ENCODE data around the gene MYH1. TPM values are rescaled to one million over a fixed set of nuclear protein-coding genes. Genes with fewer than 3 reads are reported as not detected.

MYH1 gene
- polyA plus RNA-seq, 3 donors = 0.03 to 0.06 (median 0.06) TPM

DNA sequence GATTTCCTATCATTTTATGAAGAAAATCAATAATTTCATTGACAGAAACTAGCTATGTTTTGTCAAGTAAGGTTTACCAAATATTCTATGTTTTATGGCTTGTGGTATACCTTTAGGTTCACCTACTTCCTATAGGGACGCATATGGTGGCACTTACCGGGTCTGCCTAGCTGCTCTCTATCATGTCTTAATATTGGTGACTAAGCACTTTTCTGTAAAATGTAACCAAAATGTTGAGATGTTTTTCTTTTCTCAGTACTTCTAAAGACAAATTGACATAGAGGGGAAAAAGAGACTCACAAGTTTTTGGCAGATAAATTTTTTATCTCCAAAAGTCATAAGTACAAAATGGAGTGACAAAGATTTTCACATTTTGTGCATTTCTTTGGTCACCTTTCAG lies 26.3 kb downstream of the MYH1 start:
- no peak for DNase-seq

DNA sequence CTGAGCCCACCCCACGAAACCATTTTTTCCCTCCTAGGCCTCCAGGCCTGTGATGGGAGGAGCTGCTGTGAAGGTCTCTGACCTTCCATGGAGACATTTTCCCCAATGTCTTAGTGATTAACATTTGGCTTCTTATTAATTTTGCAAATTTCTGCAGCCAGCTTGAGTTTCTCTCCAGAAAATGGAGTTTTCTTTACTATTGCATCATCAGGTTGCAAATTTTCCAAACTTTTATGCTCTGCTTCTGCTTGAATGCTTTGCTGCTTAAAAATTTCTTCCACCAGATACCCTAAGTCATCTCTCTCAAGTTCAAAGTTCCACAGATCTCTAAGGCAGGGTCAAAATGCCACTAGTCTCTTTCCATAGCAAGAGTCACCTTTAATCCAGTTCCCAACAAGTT lies 36.1 kb downstream of the MYH1 start:
- DNase-seq = no peak

DNA sequence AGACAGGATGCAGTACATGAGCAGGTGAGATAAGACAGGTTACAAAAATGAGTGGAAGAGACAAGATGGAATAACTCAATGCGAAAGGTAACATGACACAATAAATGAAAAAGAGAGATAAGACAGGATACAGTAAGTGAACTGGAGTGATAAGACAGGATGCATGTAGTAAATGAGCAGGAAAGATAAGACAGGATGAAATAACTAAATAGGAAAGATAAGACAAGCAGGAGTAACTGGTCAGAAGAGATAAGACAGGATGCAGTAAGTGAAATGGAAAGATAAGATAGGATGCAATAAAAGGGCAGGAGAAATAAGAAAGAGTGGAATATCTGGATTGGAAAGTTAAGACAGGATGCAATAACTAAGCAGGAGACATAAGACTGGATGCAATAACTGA lies 40.6 kb downstream of the MYH1 start:
- no peak for DNase-seq

DNA sequence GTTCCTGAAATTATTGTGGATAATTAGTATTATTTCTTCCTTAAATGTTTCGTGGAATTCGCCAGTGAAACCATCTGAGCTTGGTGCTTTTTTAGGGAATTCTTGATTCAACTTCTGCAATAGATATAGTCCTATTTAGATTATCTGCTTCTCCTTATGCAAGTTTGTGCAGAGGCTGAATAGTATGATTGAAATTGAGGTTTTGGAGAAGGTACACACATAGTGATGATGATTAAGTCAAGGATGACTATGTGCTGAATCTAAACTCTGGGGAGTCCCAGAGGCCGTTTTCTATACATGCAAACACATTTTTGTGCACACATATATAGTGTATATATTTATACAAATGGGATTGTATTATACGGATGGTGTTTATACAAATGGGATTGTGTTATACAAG lies 43.8 kb downstream of the MYH1 start:
- DNase-seq = no peak

DNA sequence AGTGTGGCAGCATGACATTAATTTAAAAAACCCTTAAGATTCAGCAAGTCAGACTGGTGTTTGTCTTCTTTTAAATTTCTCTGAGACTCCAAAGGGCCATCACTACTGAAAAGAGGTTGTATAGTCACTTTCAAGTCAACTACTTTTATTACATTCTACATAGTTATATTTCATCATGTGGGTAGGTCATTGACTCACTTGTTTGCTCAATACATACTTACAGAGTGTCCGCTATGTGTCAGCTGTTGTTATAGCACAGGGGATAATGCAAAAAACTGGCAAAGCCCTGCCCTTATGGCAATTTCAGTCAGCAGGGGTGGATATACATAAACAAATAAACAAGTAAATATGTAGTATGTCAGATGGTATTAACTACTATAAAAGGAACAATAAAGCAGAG lies 46.5 kb downstream of the MYH1 start:
- DNase-seq = no peak

DNA sequence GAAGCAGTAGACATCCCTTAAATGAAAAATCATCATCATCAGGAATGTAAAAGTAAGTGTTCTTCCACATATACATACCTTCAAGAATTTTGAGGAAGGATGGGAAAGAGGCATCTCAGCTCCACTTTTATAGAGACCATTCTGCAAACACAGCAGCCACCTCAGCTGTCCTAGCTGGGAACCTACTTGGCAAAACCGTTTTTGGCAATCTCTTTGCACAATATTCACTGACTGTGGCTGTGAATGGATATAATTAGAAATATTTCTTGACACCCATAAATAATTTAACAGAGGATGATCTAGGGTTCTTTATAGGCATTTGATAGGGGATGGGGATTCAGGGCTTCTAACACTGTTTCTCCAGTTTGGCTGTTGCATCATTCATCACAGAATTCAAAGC lies 48.9 kb downstream of the MYH1 start, which contains the start of gene MYH4:
Gene MYH4, minus strand, starts transcription at position 101 of the 400 bp plus-strand sequence. CDS start 2,814 bp downstream, outside the sequence.
- DNase-seq = no peak

DNA sequence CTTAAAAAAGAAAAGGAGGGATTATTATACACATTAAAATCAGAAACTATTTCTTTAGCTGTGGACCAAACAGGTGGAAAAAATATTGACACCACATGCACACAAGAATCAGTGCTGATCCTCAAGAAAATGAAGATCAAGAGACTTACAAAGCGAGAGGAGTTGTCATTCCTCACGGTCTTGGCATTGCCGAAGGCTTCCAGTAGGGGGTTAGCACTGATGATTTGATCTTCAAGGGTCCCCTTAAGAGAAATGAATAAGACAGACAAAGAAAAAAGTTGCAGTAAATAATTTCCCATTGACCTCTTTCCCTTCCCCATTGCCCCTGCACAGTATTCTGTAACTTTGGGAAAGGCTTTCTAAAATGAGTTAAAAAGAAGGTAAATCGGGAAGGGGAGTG lies 54.9 kb downstream of the MYH1 start:
- no peak for DNase-seq

DNA sequence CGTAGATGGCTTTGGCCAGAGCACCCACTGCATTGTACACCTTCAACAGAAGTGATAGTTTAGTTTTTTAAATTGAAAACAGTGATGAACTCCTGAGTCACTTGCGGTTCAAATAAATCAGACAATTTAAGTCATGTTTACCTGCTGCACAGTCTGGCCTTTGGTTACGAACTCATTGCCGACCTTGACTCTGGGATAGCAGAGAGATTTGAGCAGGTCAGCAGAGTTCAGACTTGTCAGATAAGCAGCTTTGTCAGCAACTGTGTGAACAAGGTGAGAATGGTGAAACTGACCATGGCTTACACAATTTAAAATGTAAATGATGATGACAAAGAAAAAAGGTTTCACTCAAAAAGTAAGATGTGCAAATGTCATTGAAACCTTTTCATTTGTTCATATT lies 58.3 kb downstream of the MYH1 start:
- no peak for DNase-seq

DNA sequence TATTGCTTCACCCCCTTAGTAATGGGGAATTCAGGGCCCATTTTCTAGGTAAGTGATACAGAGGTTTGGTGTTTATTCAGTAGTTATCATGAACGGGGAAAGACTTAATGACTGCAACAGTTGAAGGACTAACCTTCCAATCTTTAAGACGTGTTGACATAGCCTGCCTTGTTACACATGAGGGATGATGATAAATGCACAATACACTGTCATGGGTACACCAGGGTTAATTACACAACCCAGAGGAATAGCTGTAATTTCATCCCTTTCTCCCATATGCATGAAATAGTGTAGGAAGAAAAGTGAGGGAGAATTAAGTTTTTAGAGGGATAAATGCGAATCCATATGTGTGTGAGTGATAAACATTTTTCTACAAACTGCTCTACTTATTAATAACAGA lies 59.6 kb downstream of the MYH1 start:
- peak; percentile 46 for DNase-seq

DNA sequence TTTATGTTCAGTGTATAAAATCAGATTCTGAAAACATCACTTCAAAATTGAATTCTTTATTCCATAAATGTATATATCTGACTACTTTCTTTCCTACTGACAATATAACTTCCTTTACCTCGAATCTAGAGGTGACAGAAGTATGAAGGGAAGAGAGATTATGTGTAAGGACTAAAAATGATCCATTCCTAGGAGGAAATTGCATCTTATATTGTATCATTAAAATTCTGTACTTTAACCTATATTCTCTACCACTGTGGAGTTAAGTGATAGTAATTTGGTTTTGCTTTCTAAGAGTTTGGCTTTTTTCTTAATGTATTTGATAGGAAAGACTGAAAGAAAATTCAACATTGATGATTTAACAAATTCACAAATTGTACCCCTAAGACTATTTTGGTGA lies 60.4 kb downstream of the MYH1 start:
- no peak for DNase-seq

DNA sequence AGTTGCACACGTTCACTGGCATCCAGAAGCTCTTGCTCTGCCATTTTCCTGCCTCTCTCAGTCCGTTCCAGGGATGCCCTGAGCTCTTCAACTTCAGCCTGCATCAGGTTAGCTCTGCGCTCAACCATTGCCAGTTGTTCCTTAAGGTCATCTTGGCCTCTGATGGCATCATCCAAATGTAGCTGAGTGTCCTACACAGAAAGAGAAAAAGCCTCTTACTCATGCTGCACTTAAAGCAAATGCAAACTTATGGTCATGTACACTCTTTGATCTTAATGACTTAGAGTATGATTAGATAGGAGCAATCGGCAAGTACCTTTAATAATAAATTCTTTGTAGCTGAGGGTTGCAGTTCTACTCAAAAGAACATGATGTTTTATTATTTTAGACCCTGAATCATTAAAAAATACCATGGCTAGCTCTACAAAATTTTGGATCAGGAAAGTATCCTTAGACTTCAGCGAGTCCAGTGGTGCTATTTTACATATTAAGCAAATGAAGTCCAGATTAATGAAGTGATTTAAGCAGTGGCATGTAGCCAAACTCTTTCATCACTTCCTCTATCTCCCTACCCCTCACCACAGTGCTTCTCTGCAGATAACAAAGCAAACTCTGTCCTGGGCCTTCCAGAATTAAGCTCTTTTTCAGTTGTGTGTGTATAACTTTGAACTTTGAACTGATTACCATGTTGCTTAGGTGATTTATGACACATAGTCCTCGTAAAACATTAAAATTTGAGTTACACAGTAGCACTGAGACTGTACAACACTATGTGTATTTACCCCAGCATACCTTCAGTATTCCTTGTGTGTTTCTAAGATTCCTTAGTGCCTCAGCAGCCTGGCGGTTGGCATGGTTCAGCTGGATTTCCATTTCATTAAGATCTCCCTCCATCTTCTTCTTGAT lies 71.1 kb downstream of the MYH1 start:
- DNase-seq = no peak

Other genes starting within 250 kb of the MYH1 start
- gene MYH13, start 145.5 kb downstream of the MYH1 start, polyA plus RNA-seq (ENCODE audit: insufficient read length in 3 of 3) = under 1 TPM; 0.15 to 0.30 (median 0.20) TPM
- gene MYH8, start 96.6 kb downstream of the MYH1 start, polyA plus RNA-seq (ENCODE audit: insufficient read length in 3 of 3) = 1 to 10 TPM in 1 of 3 donors, under 1 TPM in 2; 0.64 to 2.2 (median 0.92) TPM
- under 1 TPM; 0.03 to 0.21 (median 0.21) TPM for gene MYH4, start 49.0 kb downstream of the MYH1 start, polyA plus RNA-seq (ENCODE audit: insufficient read length in 3 of 3)
- under 1 TPM in 1 of 3 donors, not detected in 2; 0.04 TPM for gene MYH2, start 31.1 kb upstream of the MYH1 start, polyA plus RNA-seq (ENCODE audit: insufficient read length in 3 of 3)
- 1 to 10 TPM; 7.7 to 8.6 (median 8.4) TPM for gene MYH3, start 138.8 kb upstream of the MYH1 start, polyA plus RNA-seq (ENCODE audit: insufficient read length in 3 of 3)
- 10 to 100 TPM; 40.6 to 42.4 (median 40.8) TPM for gene SCO1, start 179.0 kb upstream of the MYH1 start, polyA plus RNA-seq (ENCODE audit: insufficient read length in 3 of 3)
- gene ADPRM, start 179.1 kb upstream of the MYH1 start, polyA plus RNA-seq (ENCODE audit: insufficient read length in 3 of 3) = 10 to 100 TPM; 13.5 to 15.1 (median 13.6) TPM
- gene TMEM220, start 211.5 kb upstream of the MYH1 start, polyA plus RNA-seq (ENCODE audit: insufficient read length in 3 of 3) = 10 to 100 TPM in 2 of 3 donors, 1 to 10 TPM in 1; 8.4 to 16.4 (median 13.2) TPM